NCI-H146 (cell line): Measurements from ENCODE around the gene CDKN2C.

Experiments
- DNase-seq: peaks from one replicate; lab custom pipeline; 2025; lab: John Stamatoyannopoulos, UW

CDKN2C gene

GRCh38 chr1:50964863-50965262, 5.2 kb upstream of the CDKN2C start:
- no peak for DNase-seq

GRCh38 chr1:50966991-50967390, 3.1 kb upstream of the CDKN2C start:
- no peak for DNase-seq

DNA sequence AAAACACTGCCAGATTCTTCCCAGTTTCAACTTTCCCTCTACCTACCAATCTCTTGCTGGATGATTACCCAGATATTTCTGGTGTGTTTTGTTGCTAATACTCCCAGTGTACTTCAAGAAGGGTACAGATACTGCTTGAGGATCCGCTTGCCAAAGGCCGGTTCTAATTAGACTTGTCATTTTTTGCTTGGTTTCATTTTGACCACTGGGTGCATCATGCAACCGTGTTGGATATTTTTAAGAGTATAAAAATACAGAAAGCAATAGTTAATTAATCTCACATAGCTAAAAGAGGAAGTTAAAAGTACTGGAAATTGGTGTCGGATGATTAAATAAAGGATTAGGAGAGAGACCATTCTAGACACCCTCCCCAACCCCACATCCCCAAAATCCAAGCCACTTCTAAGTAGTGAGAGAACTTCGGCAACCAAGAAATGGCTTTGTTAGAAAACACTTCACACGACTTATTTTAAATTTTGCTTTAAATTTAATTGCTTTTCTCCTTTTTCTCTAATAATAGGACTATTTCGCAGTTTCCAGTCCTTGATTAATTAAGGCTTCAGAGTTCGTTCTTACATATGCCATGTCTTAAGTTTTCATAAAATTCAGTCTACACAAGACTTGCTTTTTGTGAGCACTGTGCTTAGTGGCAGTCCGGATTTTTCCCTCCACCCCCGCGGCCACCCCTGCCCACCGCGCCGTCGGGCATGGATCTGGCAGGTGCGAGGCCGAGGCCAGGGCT, 2.5 kb upstream of the CDKN2C start:
- DNase-seq = peak; percentile 19

DNA sequence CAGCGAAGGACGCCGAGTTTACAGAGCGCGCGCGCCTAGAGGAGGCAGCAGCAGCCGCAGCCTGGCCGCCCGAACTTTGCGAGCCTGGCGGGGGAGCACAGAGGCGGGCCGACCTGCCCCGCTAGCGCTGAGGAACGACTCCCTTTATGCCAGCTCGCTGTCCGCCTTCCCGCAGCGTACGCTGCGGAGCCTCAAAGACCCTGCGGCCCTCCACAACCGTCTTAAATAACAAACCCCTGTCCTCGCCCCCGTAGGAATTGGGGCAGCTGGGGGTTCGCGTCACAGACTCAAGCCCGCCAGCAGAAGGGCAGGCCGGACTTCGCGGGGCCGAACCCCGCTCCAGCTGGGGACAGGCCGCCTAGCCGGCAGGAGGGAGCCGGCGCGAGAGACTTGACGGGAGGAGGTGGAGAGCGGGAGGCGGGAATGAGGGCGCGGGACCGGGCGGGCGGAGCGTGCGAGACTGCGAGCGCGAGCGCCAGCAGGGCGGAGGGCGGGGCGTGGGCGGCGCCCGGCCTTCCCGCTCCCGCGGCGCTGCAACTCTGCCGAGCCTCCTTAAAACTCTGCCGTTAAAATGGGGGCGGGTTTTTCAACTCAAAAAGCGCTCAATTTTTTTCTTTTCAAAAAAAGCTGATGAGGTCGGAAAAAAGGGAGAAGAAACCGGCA, 1.8 kb upstream of the CDKN2C start:
- peak; percentile 91 for DNase-seq

DNA sequence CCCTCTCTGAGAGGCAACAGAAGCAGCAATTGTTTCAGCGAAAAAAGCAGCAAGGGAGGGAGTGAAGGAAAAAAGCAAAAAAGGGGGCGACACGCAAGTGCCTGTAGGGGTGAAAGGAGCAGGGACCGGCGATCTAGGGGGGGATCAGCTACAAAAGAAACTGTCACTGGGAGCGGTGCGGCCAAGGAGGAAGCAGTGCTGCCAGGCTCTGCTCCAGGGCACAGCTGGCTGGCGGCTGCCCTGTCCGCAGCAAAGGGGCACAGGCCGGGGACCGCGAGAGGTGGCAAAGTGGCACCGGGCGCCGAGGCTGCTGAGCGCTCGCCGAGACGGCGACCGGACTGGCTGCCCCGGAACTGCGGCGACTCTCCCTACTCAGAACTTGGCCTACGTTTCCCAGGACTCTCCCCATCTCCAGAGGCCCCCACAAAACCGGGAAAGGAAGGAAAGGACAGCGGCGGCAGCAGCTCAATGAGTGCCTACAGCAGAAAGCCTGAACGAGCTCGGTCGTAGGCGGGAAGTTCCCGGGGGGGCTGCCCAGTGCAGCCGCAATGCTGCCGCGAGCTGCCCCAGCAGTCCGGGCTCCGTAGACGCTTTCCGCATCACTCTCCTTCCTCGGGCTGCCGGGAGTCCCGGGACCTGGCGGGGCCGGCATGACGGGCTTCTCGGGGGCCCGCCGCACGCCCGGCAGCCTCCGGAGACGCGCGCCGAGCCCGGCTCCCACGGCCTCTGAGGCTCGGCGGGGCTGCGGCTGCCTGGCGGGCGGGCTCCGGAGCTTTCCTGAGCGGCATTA, 1.0 kb upstream of the CDKN2C start:
- peak; percentile 68 for DNase-seq

DNA sequence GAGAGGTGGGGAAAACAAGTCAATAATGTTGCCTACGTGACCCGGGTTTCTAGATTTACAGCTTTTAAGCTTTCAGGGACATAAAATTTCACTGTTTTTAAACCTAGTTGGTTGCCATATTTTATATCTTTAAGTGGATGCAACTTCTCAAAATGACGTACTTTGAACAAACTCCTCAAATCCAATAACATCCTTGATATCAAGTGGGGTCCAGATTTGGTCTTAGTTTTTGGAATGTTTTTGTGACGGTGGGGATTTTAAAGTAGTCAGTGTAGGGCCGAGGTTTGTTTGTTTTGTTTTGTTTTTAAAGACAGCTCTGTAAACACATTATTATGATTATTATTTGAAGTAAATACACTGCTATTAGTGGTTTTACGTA, 453 bp downstream of the CDKN2C start:
- DNase-seq = no peak

DNA sequence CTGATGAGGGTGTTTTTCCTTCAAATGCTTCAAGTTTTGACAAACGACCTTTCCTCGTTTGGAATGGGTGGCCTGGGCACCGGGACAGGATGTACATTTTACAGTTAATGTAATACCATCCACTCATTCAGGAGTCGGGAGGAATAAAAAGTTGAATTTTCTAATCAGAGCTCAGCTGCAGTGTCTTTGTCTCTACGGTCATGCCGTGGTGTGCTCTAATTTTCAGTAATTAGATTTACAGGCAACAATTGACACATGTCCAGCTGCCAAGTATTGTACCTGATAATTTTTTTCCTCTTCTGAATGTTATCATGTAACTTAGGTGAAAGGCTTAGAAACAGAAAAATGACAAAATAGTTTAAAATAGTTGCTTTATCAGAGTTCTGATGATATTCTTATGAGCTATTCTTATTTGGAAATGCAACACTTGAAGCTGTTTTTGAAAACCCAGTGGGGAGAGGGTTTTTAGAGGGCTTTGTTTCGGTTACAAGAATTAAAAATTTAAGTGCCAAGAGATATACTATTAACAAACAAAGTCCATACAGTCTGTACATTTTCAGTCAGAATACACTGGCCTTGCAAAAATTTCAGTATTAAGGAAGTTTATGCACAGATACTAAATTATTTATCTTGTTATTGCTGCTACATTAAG, 1.0 kb downstream of the CDKN2C start:
- DNase-seq = peak; percentile 48

DNA sequence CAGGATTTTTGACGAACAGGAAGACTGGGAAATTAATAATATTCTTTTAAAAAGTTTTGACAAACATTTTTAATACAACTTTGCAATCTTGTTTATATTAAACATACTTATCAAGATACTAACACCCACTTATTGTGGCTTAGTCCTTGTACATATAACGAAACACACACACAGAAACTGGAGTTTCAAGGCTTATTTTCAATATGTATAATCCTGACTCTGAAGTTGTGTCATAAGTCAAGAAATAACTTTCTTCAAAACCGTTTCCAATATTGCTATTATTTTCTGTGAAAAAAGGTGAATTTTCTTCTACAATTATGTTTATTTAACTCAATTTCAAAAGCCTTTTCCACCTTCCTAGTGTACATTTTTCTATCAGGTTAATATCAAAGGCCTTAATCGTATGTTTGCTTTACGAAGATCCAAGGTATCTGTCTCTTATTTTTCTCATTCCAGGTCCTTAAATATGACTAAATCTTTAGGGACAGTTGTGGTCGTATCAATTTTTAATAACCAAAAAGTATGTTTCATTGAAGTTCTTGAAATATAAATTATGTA, 1.8 kb downstream of the CDKN2C start:
- no peak for DNase-seq

- DNase-seq = no peak
Observed at GRCh38 chr1:50972766-50973165, 2.7 kb downstream of the CDKN2C start.

- DNase-seq = no peak
Observed at GRCh38 chr1:50973255-50973654, 3.2 kb downstream of the CDKN2C start.

- no peak for DNase-seq
Observed at GRCh38 chr1:50973875-50974617, 4.0 kb downstream of the CDKN2C start.

DNA sequence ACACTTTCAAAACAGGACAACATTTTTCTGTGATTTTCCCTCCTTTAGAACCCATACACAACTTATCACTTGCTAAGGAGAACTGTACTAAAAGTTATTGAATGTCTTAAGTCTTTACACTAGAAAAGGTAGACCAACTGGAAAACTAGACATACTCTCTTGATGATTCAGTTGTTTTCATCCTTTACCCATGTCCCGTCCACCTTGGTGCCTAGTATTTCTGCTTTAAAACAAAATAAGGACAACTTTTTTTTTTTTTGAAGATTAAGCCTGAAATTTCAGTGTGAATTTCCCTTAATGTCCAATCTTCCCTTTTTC, 4.5 kb downstream of the CDKN2C start:
- DNase-seq = no peak

DNA sequence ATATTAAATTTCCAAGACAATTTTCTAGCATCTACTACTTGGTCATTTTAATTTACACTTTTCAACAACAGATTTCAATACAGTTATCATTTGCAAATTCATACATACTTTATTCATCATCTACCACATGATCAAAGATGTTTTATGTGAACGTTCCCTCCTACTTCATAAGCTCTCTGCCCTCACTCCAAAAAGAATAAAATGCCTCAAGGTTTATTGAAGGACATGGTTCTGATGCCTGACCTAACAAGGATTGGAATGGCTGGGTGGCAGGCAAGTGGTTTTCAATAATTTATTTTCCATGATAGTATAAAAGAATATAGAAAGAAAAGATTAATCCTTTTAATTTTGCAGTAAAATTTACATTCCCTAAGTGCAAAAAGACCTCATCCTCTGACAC, 5.4 kb downstream of the CDKN2C start:
- DNase-seq = no peak

DNA sequence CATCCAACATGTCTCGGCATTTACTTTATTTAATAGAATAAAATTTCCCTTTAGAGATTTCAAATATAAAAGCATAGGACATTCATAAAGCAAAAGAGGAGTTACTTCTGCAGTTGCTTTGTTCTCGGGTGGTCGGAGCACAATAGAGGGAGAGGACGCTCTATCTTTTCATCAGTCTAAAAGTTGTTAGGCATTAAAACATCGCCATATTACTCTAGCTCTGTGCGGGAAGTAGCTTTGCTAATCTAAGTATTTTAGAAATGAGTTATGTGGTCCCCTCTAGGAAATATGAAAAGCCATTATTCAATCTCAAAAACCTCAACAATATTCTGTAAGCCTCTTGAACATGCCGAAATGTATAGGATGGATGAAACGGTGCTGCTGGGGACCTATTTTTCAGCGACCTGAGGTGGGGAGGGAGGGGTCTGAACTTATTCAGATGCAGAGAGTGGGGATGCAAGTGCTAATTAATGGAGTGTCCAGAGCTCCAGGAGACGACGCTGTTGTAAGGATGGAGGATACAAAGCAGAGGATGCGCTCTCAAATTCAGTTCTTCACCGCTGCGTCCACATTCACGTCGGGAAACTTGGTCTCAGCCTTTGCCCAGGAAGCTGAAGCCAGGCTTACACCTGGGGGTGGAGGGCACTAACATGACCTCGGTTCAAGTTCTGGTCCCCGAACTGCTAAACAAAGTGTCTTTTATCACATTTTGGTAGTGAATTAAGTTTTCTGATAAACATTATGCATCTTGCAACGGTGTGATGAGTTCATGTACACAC, 6.3 kb downstream of the CDKN2C start:
- DNase-seq = peak; percentile 79

GRCh38 chr1:50976890-50977574, 7.0 kb downstream of the CDKN2C start:
- DNase-seq = peak; percentile 85

DNA sequence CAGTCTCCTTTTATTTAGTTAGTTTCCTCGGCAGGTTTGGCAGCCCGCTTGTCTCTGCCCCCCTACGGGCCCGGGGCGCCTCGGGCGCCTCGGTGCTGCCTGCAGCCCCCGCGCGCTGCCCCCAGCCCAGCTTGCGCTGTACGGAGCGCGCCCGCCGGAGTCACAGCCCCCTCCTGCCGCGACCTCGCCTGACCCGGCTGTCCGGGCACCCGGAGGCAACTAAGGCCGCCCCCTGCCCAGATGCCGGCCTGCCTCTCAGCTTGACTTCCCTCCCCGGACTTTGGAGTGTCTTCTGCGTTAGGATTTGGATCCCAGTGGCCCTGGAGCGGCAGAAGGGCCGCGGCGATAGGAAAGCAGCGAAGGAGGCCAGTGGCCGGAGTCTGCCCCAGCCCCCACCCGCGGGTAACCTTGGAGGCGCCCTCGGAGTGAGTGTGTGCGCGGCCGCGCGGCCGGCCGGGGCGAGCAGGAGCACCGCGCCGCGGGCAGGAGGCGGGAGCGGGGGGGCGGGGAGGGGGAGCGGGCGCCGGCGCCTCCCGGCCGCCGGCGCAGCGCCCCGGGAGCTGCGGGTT, 7.6 kb downstream of the CDKN2C start:
- peak; percentile 85 for DNase-seq

- DNase-seq = peak; percentile 94
Observed at GRCh38 chr1:50978144-50978851, 8.3 kb downstream of the CDKN2C start.

- peak; percentile 74 for DNase-seq
Observed at GRCh38 chr1:50978852-50979781, 9.1 kb downstream of the CDKN2C start.
